Measurements from ENCODE around the gene LIMS3.
"Not testable (repeated sequence)": the region's sequence is repeated elsewhere in the genome, so short reads cannot be mapped to it uniquely, and the experiment has no call there.

LIMS3 gene, protein sequence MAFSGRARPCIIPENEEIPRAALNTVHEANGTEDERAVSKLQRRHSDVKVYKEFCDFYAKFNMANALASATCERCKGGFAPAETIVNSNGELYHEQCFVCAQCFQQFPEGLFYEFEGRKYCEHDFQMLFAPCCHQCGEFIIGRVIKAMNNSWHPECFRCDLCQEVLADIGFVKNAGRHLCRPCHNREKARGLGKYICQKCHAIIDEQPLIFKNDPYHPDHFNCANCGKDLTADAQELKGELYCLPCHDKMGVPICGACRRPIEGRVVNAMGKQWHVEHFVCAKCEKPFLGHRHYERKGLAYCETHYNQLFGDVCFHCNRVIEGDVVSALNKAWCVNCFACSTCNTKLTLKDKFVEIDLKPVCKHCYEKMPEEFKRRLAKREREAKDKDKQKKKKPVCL

GRCh38 chr2:109898462-109899336, at the start of gene LIMS3:
TSS of gene LIMS3 (plus strand) at chr2:109898688. CDS start at chr2:109898729, 41 bp downstream.
- not testable (repeated sequence) for DNase-seq

- DNase-seq, result not testable (repeated sequence)
These were observed 27.2 kb upstream of the LIMS3 start for GRCh38 chr2:109871129-109871751.

DNA sequence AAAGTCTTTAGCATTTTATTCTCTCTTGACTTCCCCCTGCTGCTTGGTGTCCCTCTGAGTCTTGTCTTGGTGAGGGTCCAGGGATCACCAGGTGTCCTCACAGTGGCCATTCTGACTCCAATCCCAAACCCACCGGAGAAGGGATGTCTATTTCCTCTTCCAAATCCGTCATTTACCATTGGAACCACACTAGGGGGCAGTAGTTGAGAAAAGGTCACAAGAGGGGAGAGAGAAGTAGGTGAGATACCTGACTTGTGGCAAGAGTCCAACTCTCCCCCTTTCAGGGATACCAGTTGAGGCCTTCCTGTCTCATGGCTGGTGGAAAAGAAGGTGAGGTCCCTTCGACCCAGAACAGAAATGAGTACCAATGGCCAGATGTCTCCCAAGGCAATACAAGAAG, 21.9 kb upstream of the LIMS3 start:
- not testable (repeated sequence) for DNase-seq

- DNase-seq, result not testable (repeated sequence)
These were observed 16.4 kb upstream of the LIMS3 start for GRCh38 chr2:109882112-109882511.

- DNase-seq, result not testable (repeated sequence)
These were observed 10.1 kb upstream of the LIMS3 start for GRCh38 chr2:109888414-109888813.

GRCh38 chr2:109889909-109890308, 8.6 kb upstream of the LIMS3 start:
- not testable (repeated sequence) for DNase-seq

- not testable (repeated sequence) for DNase-seq
These were observed 7.5 kb upstream of the LIMS3 start for GRCh38 chr2:109891024-109891423.

- not testable (repeated sequence) for DNase-seq
These were observed 4.8 kb upstream of the LIMS3 start for GRCh38 chr2:109893736-109894135.

DNA sequence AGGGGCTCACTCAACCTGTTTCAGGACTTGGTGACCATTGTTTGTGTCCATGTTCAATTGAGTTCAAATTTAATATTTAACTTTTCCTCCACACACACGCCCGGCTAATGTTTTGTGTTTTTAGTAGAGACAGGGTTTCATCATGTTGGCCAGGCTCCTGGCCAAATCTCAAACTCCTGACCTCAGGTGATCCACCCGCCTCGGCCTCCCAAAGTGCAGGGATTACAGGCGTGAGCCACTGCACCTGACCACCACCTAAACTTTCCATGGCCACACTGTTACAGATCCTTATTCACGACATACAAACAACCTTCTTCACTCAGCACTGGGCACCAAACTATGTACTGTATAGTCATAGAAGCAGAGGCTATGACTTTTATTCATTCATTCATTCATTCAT, 4.3 kb upstream of the LIMS3 start:
- not testable (repeated sequence) for DNase-seq

DNA sequence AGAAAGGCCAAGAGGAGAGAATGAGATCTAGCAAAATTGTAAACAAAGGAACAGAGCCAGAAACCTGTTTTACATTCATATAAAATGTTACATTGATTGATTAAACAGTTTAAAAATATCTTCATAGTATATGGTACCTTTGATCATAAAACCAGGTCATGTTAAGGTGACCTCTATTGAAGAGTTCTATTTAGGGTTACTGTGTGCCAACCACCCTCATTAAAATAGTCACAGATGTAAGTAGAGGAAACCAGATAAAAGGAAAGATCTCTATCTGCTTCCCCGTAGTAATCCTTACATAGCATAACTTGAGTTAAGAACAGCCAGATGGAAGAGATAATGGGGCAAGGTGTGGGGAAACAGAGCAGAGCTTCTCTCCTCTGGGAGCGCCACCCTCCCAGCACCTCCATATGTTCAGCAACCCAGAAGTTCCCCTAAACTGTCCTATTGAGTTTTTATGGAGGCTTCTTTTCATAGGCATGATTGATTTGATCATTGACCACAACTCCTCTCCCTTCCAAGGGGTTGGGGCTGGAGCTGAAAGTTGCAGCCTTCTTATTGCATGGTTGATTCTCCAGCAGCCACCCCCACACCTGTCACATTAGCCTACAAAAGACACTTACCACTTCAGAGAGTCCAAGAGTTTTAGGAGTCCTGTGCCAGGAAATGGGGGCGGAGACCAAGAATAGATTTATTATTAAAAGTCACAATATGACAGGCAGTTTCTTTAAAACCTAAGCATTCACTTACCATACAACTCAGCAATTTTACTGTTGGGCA, 3.2 kb upstream of the LIMS3 start:
- not testable (repeated sequence) for DNase-seq

GRCh38 chr2:109896212-109896611, 2.3 kb upstream of the LIMS3 start:
- not testable (repeated sequence) for DNase-seq

GRCh38 chr2:109897769-109898461, 573 bp upstream of the LIMS3 start:
- DNase-seq, result not testable (repeated sequence)

DNA sequence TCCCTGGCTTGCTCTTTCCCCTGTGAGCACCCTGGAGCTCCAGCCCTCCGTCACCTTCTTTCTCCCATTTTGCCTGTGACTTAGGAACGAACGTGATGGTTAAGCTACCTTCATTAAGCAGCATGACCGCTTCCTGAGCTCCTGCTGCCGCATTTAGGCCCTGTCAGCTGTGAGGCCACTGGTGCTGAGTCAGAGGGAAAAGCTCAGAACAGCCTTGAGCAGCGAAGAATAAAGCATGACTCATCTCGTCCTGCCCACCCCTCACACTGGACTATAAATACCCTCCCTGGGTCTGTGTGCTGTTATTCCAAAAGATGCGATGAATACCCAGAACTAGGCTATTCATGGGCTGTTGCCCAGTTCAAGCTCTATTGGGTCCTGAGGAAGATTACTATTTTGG, 7.3 kb downstream of the LIMS3 start:
- not testable (repeated sequence) for DNase-seq

DNA sequence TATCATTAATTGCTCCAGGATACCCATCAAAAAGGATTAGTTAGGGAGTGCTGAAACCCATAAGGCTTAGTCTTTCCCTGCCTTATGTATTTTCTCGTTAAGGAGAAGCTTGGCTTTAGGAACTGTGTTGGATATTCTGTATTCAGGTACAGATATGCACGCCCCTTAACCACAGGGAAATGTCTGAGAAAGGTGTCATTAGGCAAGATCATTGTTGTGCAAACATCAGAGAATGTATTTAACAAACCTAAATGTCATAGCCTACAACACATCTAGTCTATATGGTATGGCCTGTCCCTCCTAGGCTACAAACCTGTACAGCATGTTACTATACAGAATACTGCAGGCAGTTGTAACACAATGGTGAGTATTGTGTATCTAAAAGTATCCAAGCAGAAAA, 10.1 kb downstream of the LIMS3 start:
- not testable (repeated sequence) for DNase-seq

DNA sequence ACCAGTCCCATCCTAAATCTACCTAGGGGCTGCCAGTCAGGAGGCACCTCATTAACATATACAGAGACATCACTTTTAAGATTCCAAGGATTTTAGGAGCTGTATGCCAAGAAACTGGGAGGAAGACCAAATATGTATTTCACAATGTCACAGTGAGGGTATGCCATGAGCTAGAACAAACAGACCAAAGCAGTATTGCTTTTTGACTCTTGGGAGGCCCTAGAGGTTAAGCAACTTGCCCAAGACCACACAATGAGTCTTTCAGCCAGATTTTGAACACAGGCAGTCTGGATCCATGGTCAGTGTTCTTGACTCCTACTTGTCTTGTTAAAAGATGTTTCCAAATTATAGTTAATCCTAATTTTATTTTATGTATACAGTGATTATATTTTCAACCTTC, 12.3 kb downstream of the LIMS3 start:
- DNase-seq, result not testable (repeated sequence)

GRCh38 chr2:109913911-109914310, 15.4 kb downstream of the LIMS3 start:
- not testable (repeated sequence) for DNase-seq

DNA sequence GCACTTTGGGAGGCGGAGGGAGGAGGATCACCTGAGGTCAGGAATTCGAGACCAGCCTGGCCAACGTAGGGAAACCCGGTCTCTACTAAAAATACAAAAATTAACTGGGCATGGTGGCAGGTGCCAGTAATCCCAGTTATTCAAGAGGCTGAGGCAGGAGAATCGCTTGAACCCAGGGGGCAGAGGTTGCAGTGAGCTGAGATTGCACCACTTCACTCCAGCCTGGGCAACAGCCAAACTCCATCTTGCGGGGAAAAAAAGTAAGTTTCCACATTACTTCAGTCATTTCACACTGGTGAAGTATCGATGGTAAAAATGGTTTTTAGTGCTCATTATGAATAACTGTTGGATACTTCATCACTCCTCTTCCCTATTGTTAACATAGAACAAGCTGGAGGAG, 16.1 kb downstream of the LIMS3 start:
- DNase-seq, result not testable (repeated sequence)

DNA sequence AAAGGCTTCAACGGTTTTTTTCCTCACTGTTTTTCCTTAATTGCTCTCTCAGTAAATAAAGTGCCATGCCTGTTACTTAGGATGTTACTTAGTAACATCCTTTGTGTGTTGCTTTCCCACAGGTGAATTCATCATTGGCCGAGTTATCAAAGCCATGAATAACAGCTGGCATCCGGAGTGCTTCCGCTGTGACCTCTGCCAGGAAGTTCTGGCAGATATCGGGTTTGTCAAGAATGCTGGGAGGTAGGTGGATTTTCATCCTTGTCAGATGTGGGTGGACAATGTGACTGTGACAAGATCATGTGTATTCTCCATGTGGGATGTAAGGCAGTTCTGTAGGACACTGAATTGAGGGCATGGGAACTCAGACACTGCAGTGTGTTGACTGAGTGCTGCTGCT, 17.3 kb downstream of the LIMS3 start:
- DNase-seq, result not testable (repeated sequence)

DNA sequence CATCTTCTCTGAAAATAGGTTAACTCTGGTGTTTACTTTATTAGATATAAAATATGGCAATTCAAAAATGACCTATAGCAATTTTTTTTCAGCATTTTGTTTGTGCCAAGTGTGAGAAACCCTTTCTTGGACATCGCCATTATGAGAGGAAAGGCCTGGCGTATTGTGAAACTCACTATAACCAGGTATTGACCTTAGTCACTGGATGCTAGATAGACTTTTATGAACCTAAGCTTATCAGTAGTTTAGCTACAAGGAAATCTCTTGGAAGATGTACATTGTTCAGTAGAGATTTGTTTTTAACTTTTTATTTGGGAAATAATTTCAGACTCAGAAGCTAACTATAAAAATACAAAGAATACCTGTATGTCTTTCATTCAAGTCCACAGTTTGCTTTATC, 21.7 kb downstream of the LIMS3 start:
- not testable (repeated sequence) for DNase-seq

- not testable (repeated sequence) for DNase-seq
These were observed 23.3 kb downstream of the LIMS3 start for GRCh38 chr2:109921543-109922384.

All from erythroblast (primary cell).